ENCODE measurements around the gene KLK13.

GRCh38 chr19:51030631-51031030 lies 34.3 kb downstream of the KLK13 start:
- TF ChIP-seq EZH2phosphoT487 (IDR thresholded peaks at IDR 0.05; ENCODE audit: insufficient read depth, low read depth) (no peak), EZH2 (IDR thresholded peaks at IDR 0.05; ENCODE audit: insufficient read depth, poor library complexity, severe bottlenecking) (no peak)
